GM21737 (cell line): Measurements from ENCODE around the gene ZC3H8.

Source experiments
- ATAC-seq: cut with Tn5 transposase; IDR thresholded peaks from one replicate; pipeline ENCODE4 v1.9.1; 2021; ENCODE audit warnings: mild to moderate bottlenecking, moderate library complexity; ENCODE audit not compliant: unreplicated experiment

ZC3H8 gene

GRCh38 chr2:112197868-112198267, 57.0 kb downstream of the ZC3H8 start:
- ATAC-seq, result no peak

GRCh38 chr2:112195950-112196349, 58.9 kb downstream of the ZC3H8 start:
- ATAC-seq, result no peak

- ATAC-seq, result no peak
These were observed 59.6 kb downstream of the ZC3H8 start for GRCh38 chr2:112195167-112195766.

GRCh38 chr2:112194482-112194881, 60.4 kb downstream of the ZC3H8 start:
- no peak for ATAC-seq

- ATAC-seq, result no peak
These were observed 60.8 kb downstream of the ZC3H8 start for GRCh38 chr2:112194028-112194427.

GRCh38 chr2:112189001-112189556, 65.8 kb downstream of the ZC3H8 start:
- no peak for ATAC-seq

- no peak for ATAC-seq
These were observed 66.8 kb downstream of the ZC3H8 start for GRCh38 chr2:112187805-112188596.

GRCh38 chr2:112187046-112187715, 67.7 kb downstream of the ZC3H8 start:
- ATAC-seq, result no peak

GRCh38 chr2:112185131-112185530, 69.7 kb downstream of the ZC3H8 start:
- ATAC-seq, result no peak

- ATAC-seq, result no peak
These were observed 70.7 kb downstream of the ZC3H8 start for GRCh38 chr2:112184121-112184520.

GRCh38 chr2:112183327-112184025, 71.4 kb downstream of the ZC3H8 start:
- ATAC-seq, result no peak

- no peak for ATAC-seq
These were observed 72.2 kb downstream of the ZC3H8 start for GRCh38 chr2:112182581-112183034.

GRCh38 chr2:112181571-112182290, 73.1 kb downstream of the ZC3H8 start:
- no peak for ATAC-seq

- ATAC-seq, result no peak
These were observed 78.8 kb downstream of the ZC3H8 start for GRCh38 chr2:112175958-112176573.

GRCh38 chr2:112175333-112175732, 79.5 kb downstream of the ZC3H8 start:
- ATAC-seq, result no peak

GRCh38 chr2:112174383-112174782, 80.5 kb downstream of the ZC3H8 start:
- no peak for ATAC-seq

GRCh38 chr2:112173646-112174319, 81.1 kb downstream of the ZC3H8 start:
- no peak for ATAC-seq

GRCh38 chr2:112170495-112170894, 84.3 kb downstream of the ZC3H8 start:
- no peak for ATAC-seq

- ATAC-seq, result no peak
These were observed 86.3 kb downstream of the ZC3H8 start for GRCh38 chr2:112168422-112169124.
